NOMO-1 treated with dmso at 0.1 percent for 144 hours (cell line): ENCODE data around the gene PARS2.

Experiments used
- DNase-seq: peaks from one replicate; lab custom pipeline; 2025; ENCODE audit not compliant: unreplicated experiment; lab: John Stamatoyannopoulos, UW

PARS2 gene

DNA sequence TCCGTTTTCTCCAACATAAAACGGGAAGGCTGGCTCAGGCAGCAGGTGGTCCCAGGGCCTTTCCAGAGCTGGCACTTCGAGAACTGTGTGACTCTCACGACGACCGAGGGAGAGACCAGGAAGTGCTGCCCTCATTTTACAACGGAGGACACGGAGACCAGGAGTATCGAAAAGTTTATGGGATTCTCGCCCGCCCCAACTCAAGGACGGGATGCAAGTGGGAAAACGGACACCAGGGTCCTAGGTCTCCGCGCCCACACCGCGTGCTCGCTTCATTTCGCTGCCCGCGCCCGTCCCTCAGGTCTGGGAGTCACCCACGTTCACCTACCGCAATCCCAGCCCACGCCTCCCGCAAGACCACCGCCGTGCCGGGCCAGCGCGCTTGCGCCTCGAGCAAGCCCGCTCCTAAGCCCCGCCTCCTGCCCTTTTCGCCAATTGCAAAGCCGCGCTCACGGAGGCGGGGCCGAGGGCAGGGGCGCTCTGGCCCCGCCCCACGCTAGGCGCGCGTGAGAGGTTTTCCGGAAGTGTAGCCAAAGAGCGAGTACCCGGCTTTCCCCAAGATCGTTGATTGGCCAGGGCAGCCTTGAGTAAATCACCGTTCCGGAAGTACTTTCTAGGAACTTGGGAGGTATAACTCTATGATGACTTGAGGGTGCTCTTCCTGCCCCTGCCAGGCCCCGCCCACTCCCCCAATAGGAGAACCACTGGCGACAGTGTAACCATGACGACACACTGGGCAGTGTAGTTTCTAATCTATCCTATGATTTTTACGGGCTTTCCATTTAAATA lies at the start of gene PARS2:
TSS of gene PARS2 (minus strand) at position 391 of the 789 bp plus-strand sequence. CDS start 5,362 bp downstream, outside the sequence.
- peak; percentile 99 for DNase-seq

DNA sequence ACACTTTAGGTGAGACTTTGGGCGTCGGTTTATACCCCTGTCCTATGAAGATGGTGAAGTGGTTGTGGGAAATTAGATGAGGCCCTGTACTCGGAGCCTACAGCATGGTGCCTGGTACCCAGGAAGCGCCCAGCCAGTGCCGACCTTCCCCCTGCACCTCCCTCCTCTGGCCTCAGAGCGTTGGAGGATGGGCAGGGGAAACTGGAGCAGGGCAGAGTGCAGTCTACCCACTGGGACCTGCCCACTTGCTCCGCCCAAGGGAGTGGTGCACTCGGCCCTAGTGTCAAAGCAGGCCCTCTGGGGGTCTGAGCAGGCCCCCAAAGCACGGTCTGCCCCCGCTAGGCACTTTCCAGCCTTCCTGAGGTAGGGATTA lies 49.8 kb upstream of the PARS2 start:
- DNase-seq, result no peak

DNA sequence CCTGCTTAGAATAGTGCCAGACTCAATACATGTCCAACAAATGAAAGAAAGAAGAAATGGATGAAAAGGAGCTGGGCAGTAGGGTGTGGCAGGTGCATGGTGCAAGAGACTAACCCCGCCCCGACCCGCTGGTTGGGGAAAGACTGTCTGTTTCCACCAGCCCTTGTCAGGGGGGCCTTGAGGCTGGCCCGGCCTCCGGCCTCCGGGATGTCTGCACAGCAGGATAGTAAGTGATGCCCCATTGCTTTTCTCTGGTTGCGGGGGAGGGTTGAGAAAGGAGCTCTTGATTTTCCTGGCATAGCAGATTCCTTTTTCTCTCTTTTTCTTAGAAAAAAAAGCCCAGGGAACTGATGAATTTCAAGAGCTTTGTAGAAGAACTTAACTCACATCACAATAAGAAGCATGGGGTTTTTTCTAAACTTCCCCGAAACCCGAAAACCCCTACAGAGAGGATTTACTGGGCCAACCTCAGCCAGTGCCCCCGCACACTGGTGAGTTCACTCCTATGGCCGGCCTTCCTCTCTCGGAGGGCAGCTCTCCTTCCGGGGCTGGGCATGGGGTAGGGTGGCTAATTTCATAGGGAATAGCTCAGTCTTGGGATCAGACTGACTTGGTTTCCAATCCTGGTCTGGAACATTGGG lies 49.3 kb upstream of the PARS2 start:
- no peak for DNase-seq

DNA sequence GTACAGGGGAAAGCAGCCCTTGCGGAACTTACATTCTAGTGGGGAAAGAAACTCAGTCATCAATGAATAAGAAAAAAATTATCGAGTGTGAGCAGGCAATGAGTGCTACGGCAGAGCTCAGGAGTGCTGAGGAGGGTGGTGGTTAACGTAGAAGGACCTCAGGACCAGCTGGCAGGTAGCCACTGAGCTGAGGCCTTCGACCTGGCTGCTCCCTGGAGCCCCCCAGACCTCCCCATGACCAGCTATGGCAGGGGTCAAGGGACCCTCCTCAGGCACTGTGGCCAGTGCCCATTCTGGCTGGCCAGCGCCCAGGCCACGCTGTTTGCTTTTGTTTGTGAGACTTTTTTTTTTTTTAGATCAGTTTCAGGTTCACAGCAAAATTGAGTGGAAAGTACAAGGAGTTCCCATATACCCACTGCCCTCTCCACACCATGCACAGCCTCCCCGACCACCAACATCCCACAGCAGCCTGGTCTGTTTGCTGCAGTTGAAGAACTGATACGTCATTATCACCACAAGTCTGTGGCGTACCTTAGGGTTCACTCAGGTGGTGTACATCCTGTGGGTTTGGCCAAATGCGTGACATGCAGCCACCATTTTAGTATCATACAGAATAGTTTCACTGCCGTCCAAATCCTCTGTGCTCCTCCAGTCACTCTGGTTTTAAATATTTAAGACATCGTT lies 48.6 kb upstream of the PARS2 start:
- DNase-seq, result no peak

DNA sequence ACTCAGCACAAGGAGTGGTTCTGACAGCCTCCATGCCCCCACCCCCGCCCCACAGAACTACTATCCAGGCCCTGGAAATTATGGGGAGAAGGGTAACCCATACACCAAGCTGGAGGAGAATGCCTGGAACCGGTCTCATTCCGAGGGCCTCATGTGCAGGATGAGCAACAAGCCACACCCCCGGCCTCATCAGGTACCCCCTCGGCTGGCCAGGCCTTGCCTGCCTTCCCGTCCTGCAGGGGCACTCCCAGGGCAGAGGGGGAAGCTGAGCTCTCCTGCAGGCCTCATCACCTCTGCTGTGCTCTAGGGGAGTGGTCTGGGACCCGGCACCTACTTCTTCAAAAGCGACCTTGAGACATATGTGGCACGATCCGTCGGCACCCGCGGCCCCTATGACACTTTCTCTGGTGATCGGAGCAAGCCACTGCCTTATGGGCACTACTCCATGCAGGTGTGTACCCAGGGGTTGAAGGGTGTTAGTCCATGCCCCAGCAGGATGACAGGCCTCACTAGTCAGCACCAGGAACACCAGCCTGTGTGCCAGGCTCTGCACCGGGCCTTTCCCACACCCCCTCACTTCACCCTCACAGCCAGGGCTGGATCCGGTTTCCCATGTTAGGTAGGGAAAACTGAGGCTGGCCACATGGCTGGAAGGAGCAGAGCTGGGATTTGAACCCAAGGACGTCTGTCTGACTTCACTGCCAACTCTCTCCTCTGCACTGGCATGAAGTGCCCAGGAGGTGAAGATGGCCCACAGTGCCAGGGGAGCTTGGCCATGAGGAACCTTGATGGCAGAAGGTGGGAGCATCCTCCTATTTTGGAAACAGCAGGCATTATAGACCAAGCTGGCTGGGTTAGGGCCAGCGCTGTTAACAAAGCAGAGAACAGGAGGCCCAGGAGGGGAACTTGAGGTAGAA lies 47.7 kb upstream of the PARS2 start:
- no peak for DNase-seq

DNA sequence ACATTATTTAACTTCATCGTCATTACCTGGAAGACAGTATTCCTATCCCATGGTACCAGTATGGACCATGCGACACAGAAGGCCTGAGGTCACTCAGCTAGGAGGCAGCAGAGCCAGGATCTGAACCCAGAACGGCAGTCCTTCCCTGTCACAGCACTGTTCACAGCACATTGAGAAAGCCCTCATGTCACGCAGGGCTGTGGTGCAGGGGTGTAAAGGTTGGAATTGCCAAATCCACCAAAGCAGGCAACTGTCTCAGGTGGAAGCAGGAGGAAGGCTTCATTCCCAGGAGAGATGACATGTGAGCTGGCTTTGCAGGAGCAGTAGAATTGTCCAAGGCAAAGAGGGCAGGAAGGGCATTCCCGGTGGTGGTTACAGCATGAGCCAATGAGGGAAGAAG lies 46.7 kb upstream of the PARS2 start:
- no peak for DNase-seq

DNA sequence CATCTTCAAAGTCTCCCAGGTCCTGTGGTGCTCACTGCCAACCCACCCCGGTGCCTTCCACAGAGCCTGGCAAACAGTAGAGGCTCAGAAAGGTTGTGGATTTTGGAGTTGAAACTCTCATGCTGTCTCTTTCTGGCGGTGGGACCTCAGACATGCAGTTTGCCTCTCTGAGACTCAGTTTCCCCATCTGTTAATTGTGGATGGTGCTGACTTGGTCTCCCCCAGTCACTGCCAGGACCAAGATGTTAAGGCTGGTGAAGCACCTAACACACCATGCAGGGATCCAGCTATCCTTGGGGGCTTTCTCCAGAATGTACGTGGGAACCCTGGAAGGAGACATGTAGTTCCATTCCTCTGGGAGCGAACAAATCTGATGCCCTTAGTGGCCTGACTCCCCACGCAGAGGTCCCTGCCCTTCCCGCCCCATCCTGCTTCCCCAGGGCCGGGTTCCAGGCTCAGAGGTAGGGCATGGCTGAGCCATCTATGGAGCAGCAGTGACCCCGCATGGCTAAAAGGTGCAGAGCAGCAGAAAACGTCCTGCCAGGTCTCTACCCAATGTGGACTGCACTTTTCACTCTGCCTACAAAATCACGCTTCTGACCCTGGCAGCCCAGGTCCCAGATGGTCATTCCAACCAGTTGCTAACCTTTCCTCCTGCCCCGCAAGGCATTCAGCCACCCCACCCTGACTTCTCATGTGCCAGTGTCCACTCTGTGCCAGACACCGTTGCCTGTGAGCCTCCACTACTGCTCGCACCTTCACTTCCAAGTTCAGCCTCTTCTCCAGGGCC lies 46.0 kb upstream of the PARS2 start:
- peak; percentile 8 for DNase-seq

DNA sequence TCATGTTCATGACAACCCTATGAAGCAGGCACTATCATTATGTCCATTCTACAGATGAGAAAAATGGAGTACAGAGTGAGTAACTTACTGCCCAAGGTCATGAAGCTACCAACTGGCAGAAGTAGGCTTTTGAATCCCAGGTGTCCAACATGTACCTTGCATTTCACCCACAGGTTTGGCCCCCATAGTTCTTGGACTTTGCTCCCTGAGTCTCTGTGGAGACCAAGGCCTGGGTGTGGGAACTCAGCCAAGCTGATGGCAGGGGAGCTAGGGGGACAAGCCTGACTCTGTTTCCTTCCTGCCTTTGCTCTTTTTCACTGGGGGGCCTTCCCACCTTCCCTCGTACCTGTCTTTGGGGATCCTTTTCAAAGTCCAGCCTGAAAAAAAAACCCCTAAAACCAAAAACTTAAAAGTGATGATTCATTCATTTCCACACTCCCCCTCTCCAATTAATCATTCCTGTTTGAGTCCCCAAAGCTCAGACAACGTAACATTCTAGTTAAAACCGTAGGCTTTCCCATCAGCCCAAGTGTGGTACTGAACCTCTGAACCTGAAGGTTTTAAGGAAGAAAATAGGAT lies 45.3 kb upstream of the PARS2 start:
- DNase-seq, result no peak

DNA sequence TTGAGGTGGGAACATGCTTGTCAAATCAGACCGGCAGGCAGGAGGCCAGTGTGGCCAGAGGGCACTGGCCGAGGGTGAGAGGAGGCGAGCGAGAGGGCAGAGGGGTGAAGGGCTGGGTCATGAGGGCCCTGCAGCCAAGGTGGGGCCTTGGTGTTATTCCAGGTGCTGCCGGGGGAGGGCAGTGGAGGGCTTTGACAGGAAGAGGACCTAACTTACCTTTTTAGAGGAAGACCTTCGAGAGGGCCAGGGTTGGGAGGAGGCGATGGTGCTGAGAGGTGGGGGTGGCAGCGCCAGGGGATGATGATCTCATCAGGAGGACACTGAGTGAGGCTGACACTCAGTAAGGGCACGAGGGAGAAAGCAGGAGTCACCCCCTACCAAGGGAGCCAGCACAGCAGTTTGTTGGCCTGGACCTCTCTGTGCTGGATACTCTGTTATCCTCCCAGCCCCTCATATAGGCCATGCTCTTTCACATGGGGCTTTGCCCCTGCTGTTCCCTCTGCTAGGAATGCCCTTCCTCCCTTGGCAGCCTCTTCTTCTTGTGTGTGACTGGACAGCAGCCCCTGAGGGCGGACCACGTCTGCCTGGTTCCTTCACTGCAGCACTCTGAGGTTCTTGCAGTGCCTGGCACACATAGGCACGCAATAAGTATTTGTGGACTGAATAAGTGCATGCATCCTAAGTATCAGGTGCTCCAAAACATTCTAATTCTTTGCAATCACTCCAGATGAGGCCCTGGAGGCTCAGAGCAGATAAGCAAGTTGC lies 44.3 kb upstream of the PARS2 start:
- no peak for DNase-seq

DNA sequence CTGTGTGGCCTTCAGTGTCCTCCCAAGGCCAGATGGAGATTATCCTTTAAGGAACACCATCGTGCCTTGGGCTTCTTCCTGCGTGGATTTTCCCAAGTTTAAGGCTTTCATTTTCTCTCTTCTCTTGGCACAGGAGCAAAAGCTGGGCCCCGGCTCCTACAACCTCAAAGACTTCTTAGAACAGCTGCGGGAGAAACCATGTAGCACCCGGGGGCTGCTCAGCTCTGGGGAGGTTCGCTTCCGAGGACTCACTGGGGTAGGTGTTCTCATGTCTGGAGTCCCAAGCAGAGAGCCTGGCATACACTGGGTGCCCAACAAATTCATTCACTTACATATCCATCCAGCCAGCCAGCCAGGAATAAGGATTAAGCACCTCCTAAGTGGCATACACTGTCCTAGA lies 43.4 kb upstream of the PARS2 start:
- DNase-seq, result no peak

DNA sequence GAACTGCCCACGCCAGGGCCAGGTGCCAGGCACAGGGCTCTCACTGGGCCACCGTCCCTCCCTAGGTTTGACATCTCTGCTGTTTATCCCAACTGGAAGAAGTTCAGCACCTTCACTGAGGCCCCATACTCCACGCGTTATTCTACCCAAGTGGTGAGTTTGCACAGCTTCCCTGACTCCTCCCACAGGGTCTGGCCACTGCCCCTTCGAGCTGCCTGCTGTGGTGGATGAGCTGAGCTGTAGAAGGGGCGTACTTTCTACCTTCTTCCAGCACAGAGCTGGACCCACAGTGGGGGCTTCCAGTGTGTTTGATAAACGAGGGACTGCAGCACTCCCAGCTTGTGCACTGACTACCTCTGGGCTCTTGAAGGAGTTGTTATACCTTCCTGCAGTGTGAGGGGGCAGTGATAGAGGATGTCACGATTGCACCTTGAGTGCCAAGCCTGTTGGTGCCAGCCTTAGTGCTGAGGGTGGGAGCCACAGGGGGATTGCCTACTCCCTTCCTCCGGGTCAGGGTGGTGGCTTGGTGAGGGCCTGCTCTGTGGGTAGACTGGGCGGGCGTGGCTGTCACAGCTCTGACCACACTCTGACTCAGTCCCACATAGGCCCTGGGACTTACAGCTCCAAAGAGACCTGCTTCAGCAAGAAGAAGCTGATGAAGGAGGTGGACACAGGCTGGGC lies 42.7 kb upstream of the PARS2 start:
- DNase-seq, result peak; percentile 9

DNA sequence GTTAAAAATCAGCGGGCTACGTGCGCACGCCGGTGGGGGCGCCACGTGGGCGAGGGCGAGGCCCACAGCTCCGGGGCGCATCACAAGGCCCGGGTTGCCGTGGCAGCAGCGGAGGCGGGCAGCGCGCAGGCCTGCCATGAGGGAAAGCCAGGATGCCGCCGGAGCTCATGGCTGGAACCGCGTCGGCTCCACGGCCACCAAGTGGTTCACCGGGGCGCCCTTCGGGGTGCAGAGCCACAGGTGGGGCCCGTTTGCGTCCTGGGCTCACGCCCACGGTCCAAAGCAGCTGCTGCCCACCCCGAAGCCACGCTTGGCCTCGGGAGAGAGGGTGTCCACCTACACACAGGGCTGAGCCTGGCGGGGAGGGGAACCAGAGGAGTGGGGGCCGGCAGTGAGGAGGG lies 41.7 kb upstream of the PARS2 start:
- DNase-seq, result no peak

DNA sequence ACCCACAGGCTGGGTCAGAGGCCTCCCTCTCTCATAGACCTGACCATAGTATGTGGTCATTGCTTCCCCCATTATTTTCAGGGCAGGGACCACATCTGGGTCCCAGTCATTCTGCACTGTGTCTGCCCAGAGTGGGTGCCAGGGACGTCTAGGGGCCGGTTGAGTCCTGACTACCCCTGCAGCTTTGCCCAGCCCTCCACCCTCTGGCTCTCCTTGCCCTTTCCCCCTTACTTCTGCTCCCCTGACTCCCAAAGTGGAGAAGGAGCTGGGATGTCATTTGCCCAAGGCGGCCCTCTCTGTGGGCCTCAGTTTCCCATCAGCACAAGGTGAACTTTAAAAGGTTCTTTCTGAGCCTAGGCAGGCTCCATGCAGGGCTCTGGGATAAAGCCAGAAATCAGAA lies 41.1 kb upstream of the PARS2 start:
- no peak for DNase-seq

DNA sequence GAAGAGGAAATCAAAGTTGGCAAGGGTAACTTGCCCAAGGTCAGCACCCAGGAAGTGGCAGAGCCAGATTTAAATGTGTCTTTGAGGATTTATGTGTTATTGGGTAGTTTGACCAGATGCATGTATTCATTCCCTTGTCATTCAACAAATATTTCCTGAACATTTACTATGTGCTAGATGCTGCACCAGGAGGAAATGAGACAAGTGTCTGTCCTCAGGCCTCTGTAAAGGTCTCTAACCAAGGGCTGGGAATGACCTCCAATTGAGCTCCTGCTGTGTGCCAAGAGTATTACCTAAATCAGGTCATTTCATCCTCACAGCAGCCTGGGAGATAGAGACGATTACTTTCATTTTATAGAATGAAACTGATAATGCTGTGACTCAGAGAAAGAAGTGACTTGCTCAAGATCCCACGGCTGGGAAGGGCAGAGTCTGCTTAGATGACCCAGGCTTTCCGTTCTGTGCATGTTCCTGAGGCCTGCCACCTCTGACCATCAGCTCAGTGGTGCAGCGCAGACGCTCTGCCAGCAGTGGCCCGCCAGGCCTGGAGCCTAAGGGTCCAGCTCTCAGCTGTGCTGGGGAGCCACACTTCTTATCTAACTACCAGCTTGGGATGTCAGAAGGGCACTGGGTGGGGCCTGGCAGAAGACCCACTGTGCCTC lies 40.3 kb upstream of the PARS2 start:
- DNase-seq, result no peak

DNA sequence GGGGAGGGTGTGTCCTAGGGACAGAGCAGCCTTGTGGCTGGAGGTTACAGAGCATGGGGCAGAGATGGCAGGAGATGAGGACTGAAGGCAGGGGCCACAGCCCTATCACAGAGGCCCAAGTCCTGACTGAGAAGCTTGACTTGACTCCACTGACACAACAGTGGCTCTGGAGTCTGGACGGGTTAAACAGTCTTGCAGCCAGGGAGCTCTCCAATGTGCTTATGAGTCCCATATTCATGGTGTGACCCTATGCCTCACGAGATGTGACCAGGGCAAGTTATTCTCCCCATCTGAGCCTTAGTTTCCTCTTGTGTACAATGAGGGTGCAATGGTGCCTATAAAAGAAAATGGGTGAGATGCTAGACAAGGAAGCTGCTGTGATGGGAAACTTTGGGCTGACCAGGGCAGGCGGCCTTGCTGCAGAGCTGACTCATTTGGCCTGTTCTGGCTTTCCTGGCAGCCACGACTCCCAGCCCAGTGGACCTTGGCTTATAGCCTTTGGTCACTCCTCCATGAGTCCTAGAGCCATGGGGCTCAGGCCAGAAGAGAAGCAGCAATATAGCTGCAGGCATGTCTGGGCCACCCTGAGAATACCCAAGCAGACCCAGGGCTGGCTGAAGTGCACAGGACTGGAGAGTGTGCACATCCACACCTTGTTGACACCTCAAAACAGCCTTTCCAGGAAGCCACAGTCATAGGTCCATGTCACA lies 39.6 kb upstream of the PARS2 start:
- DNase-seq, result no peak

DNA sequence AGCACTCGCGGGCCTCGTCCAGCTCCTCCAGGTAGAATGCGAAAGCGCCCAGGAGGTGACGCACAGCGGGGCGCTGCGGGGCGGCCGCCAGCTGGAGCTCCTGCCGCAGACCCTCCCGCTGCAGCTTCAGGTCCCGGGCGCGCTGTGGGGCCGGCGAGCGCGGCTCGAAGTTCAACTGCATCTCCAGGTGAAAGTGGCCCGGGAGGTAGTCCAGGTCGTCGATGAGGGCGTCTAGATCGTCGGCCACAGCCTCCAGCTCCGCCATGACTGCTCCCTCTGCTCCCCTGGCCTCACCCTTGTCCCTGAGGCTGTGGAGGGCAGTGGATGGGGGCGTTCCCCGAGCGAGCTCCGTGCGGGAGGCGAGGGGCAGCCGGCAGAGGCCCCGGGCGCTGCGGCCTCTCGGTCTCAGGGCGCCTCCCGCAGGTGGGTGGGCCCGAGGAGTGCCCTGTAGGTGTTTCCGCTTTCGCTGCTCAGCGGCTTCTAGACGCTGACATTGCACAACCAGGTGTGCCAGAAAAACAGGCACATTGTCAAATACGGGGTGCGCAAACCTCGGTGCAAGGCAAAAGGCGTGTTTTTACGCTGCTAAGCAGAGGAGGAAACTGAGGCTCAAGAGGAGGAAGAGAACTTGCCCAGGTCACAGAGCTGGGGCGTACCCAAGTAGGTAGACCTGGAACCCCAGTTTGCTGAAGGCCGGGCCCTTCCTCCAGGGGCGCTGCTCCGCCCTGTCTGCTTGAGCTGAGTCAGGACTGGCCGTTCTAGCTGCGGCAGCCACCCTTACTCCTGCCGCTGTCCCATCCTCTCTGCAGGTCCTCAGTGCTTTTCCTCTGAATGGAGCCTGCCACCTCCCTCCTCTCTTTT lies 36.8 kb upstream of the PARS2 start, which contains the start of gene TTC22:
TSS of gene TTC22 (minus strand) at position 425 of the 861 bp plus-strand sequence. CDS start at position 265, 160 bp downstream.
- DNase-seq, result peak; percentile 73
